Measurements from ENCODE around the gene SHB.

Gene SHB

GRCh38 chr9:38086496-38086895 is 17.5 kb upstream of the SHB start:
- no peak for DNase-seq

- no peak for DNase-seq
These were observed 16.3 kb upstream of the SHB start for GRCh38 chr9:38085308-38085707.

GRCh38 chr9:38084556-38084880 is 15.5 kb upstream of the SHB start:
- no peak for DNase-seq

- no peak for DNase-seq
These were observed 15.0 kb upstream of the SHB start for GRCh38 chr9:38083858-38084555.

- DNase-seq, result no peak
These were observed 13.6 kb upstream of the SHB start for GRCh38 chr9:38082446-38083287.

GRCh38 chr9:38081356-38082108 is 12.5 kb upstream of the SHB start:
- DNase-seq, result no peak

GRCh38 chr9:38079461-38080031 is 10.5 kb upstream of the SHB start:
- no peak for DNase-seq

GRCh38 chr9:38075272-38075671 is 6.2 kb upstream of the SHB start:
- DNase-seq, result no peak

GRCh38 chr9:38074441-38074961 is 5.5 kb upstream of the SHB start:
- DNase-seq, result no peak

- no peak for DNase-seq
These were observed 4.9 kb upstream of the SHB start for GRCh38 chr9:38073882-38074281.

GRCh38 chr9:38071470-38072134 is 2.6 kb upstream of the SHB start:
- no peak for DNase-seq

GRCh38 chr9:38067859-38068681 is 957 bp downstream of the SHB start:
- no peak for DNase-seq

- no peak for DNase-seq
These were observed 1.8 kb downstream of the SHB start for GRCh38 chr9:38066914-38067858.

- no peak for DNase-seq
These were observed 2.7 kb downstream of the SHB start for GRCh38 chr9:38066197-38066913.

GRCh38 chr9:38065369-38066075 is 3.5 kb downstream of the SHB start:
- no peak for DNase-seq

- no peak for DNase-seq
These were observed 4.1 kb downstream of the SHB start for GRCh38 chr9:38064842-38065368.

GRCh38 chr9:38063363-38063707 is 5.7 kb downstream of the SHB start:
- DNase-seq, result no peak

GRCh38 chr9:38062498-38063362 is 6.3 kb downstream of the SHB start:
- no peak for DNase-seq
